UCSD-AML1 (cell line): ENCODE results near the gene GBP3.
A peak's percentile ranks its signal among the peaks of the same experiment; 100 is the strongest.
"Not testable (repeated sequence)": the region's sequence is repeated elsewhere in the genome, so short reads cannot be mapped to it uniquely, and the experiment has no call there.

ENCODE experiments used
- DNase-seq: peaks from one replicate; lab custom pipeline; 2025; ENCODE audit not compliant: unreplicated experiment; lab: John Stamatoyannopoulos, UW

Gene GBP3

GRCh38 chr1:89041721-89042120 lies 19.1 kb upstream of the GBP3 start:
- DNase-seq: no peak

DNA sequence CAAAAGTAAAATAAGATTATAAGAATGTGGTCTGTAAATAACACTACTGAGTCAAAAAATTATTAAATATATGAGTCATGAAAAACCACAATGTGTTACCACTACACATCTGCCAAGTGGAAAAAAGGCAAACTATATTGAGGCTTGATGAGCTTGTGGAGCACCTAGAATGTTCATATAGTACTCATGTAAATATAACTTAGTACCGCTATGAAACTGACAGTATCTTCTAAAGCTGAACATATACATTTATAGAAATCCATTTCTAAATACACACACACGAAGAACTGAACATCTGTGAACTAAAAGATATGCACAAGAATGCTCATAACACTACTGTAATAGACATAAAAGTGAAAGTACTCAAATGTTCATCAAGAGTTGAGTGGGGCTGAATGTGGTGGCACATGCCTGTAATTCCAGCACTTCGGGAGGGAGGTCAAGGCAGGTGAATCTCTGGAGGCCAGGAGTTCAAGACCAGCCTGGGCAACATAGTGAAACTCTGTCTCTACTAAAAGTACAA lies 18.5 kb upstream of the GBP3 start:
- DNase-seq: no peak

DNA sequence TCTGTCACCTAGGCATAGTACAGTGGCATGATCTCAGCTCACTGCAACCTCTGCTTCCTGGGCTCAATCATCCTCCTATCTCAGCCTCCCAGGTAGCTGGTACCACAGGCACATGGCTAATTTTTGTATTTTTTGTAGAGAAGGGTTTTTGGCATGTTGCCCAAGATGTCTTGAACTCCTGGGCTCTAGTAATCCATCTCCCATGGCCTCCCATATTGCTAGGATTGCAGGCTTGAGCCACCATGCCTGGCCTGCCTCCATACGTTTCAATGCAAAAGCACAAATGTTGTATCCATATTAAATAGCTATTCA lies 17.6 kb upstream of the GBP3 start:
- no peak for DNase-seq

- DNase-seq: no peak
These were observed 14.5 kb upstream of the GBP3 start for GRCh38 chr1:89037186-89037585.

GRCh38 chr1:89035080-89035479 lies 12.4 kb upstream of the GBP3 start:
- DNase-seq: no peak

GRCh38 chr1:89034004-89034403 lies 11.3 kb upstream of the GBP3 start:
- DNase-seq: not testable (repeated sequence)

DNA sequence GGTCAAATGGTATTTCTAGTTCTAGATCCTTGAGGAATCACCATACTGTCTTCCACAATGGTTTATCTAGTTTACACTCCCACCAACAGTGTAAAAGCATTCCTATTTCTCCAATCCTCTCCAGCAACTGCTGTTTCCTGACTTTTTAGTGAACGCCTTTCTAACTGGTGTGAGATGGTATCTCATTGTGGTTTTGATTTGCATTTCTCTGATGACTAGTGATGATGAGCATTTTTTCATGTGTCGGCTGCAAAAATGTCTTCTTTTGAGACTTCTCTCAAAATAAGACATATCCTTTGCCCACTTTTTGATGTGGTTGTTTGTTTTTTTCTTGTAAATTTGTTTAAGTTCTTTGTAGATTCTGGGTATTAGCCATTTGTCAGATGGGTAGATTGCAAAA lies 6.4 kb upstream of the GBP3 start:
- not testable (repeated sequence) for DNase-seq

GRCh38 chr1:89025928-89026327 lies 3.3 kb upstream of the GBP3 start:
- no peak for DNase-seq

- DNase-seq: no peak
These were observed 360 bp upstream of the GBP3 start for GRCh38 chr1:89023026-89023425.

DNA sequence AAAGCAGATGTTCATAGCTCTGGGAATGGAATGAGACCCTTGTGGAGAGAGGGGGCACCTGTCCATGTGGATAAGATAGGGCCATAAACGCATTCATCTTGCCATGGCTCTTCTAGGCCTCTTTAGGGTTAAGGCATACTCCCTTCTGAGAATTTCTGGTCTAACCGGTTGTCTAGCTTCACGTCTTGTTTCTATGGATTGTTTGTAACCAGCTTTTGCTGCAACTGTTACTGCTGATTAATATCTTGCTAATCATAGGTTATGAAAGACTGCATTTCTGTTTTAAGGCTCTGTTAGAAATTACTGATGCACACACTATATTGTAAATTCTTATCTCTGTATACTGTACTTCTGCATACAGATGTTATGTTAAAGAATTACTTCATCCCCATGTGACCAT lies 4.3 kb downstream of the GBP3 start:
- not testable (repeated sequence) for DNase-seq

GRCh38 chr1:89008511-89008910 lies 14.2 kb downstream of the GBP3 start:
- no peak for DNase-seq

- no peak for DNase-seq
These were observed 17.1 kb downstream of the GBP3 start for GRCh38 chr1:89005286-89006151.

DNA sequence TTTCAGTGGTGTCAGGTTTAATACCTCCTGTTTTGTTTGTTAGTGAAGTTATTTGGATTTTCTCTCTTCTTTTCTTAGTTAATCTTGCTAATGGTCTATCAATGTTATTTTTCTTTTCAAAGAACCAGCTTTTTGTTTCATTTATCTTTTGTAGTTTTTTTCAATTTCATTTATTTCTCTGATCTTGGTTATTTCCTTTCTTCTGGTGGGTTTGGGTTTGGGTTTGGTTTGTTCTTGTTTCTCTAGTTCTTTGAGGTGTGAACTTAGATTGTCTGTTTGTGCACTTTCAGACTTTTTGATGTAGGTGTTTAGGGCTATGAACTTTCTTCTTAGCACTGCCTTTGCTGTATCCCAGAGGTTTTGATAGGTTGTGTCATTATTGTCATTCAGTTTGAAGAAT lies 20.5 kb downstream of the GBP3 start:
- not testable (repeated sequence) for DNase-seq

DNA sequence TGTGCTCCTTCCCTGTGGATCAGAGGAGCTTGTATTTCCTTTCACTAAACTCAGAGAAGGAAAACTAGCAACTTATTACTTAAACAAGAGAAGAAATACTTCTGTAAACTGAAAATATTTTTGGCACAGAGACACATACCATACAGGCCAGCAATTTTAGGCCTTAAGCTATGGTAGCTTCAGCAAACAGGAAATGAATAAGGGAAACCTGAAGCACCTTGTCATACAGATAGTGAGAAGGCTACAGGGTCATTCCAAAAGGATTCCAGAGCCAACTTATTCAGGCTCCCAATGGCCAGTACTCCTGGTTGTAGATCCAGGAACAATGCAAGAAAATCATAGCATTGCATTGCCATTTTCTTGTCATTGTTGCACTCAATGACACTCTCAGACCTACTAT lies 21.2 kb downstream of the GBP3 start:
- DNase-seq: no peak

GRCh38 chr1:88998716-88999115 lies 23.9 kb downstream of the GBP3 start:
- no peak for DNase-seq

DNA sequence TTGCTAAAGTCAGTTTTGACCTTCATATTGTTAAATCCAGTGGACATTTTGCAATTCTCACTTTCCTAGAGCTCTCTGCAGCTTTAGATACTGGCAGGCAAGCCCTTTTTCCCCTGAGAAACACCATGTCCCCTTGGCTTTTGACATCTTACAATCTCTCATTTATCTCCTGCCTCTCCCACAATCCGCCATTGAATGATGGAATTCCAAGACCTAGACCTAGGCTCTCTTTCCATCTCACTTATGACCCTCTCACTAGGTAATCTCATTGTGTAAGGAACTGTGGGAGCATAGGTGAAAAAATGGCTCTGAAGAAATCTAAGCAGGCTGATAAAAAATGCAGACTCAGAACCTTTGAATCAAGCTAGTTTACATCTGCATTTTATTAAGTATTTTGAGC lies 32.2 kb downstream of the GBP3 start:
- no peak for DNase-seq

DNA sequence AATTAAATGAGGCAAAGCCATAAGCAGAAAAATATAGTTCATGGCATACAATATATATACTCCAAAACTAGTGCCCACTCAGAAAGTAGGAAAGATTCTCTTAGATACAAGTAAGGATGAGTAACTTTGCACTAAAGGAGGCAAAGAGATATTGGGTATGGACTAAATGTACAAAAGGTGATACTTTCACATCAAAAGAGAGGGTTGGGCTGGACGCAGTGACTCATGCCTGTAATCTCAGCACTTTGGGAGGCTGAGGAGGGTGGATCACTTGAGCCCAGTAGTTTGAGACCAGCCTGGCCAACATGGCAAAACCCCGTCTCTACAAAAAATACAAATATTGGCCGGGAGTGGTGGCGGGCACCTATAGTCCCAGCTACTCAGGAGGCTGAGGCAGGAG lies 37.0 kb downstream of the GBP3 start:
- no peak for DNase-seq

- no peak for DNase-seq
These were observed 37.6 kb downstream of the GBP3 start for GRCh38 chr1:88985032-88985431.

- DNase-seq: no peak
These were observed 38.1 kb downstream of the GBP3 start for GRCh38 chr1:88984569-88984968.

GRCh38 chr1:88983791-88984559 lies 38.7 kb downstream of the GBP3 start:
- DNase-seq: peak; percentile 10

GRCh38 chr1:88982055-88982454 lies 40.6 kb downstream of the GBP3 start:
- DNase-seq: no peak

GRCh38 chr1:88981506-88981905 lies 41.2 kb downstream of the GBP3 start:
- not testable (repeated sequence) for DNase-seq
